SK-N-SH treated with all-trans-retinoic acid at 6 μM for 48 hours (cell line): ENCODE measurements around the gene PCGF6.

Experiments used
- SNAI2 ChIP-seq: fragments of 250-450 bp; sonication (Bioruptor Pico); IDR thresholded peaks from 2 replicates; pipeline ENCODE4 v1.5.0; 2020; ENCODE audit warnings: mild to moderate bottlenecking, moderate library complexity
- ZFP3 ChIP-seq: fragments of 250-450 bp; sonication (Bioruptor Pico); IDR thresholded peaks from 2 replicates; pipeline ENCODE4 v1.5.0; 2020; ENCODE audit warnings: mild to moderate bottlenecking, moderate library complexity
- TF ChIP-seq, protein P1 (sequence below): fragments of 250-450 bp; sonication (Bioruptor Pico); IDR thresholded peaks from 2 replicates; pipeline ENCODE4 v1.8.0; 2020; ENCODE audit warnings: mild to moderate bottlenecking, moderate library complexity, borderline replicate concordance
- TF ChIP-seq, protein P2 (sequence below): fragments of 250-450 bp; sonication (Bioruptor Pico); IDR thresholded peaks from 2 replicates; pipeline ENCODE4 v1.8.0; 2021; ENCODE audit warnings: low read depth, mild to moderate bottlenecking, moderate library complexity, borderline replicate concordance
- TF ChIP-seq, protein P3 (sequence below): fragments of 250-450 bp; sonication (Bioruptor Pico); IDR thresholded peaks from 2 replicates; pipeline ENCODE4 v1.5.1; 2020; ENCODE audit warnings: low read depth, mild to moderate bottlenecking, moderate library complexity

DNA sequence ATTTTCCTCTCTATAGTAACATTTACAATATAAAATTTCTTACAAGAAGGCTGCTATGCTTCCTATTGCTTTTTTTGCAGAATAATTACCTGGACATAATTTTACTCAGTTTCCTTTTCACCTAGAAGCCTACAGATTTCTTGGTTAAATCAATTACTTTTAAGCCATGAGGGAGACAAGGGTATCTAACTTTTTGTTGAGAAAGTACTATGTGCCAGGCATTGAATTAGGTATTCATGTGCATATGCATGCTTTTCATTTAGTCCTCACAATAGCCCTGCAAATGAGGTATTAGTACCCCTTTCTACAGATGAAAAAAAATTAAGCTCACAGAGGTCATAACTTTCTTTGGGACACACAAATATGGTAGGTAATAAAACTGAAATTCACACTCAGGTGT lies 16.4 kb downstream of the PCGF6 start:
- TF ChIP-seq ZFP3 (CRISPR knock-in tag) (no peak), SNAI2 (CRISPR knock-in tag) (no peak)
- TF ChIP-seq, protein P1, sequence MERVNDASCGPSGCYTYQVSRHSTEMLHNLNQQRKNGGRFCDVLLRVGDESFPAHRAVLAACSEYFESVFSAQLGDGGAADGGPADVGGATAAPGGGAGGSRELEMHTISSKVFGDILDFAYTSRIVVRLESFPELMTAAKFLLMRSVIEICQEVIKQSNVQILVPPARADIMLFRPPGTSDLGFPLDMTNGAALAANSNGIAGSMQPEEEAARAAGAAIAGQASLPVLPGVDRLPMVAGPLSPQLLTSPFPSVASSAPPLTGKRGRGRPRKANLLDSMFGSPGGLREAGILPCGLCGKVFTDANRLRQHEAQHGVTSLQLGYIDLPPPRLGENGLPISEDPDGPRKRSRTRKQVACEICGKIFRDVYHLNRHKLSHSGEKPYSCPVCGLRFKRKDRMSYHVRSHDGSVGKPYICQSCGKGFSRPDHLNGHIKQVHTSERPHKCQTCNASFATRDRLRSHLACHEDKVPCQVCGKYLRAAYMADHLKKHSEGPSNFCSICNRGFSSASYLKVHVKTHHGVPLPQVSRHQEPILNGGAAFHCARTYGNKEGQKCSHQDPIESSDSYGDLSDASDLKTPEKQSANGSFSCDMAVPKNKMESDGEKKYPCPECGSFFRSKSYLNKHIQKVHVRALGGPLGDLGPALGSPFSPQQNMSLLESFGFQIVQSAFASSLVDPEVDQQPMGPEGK (CRISPR knock-in tag) = no peak
- TF ChIP-seq, protein P2, sequence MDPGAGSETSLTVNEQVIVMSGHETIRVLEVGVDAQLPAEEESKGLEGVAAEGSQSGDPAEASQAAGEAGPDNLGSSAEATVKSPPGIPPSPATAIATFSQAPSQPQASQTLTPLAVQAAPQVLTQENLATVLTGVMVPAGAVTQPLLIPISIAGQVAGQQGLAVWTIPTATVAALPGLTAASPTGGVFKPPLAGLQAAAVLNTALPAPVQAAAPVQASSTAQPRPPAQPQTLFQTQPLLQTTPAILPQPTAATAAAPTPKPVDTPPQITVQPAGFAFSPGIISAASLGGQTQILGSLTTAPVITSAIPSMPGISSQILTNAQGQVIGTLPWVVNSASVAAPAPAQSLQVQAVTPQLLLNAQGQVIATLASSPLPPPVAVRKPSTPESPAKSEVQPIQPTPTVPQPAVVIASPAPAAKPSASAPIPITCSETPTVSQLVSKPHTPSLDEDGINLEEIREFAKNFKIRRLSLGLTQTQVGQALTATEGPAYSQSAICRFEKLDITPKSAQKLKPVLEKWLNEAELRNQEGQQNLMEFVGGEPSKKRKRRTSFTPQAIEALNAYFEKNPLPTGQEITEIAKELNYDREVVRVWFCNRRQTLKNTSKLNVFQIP = no peak
- TF ChIP-seq, protein P3, sequence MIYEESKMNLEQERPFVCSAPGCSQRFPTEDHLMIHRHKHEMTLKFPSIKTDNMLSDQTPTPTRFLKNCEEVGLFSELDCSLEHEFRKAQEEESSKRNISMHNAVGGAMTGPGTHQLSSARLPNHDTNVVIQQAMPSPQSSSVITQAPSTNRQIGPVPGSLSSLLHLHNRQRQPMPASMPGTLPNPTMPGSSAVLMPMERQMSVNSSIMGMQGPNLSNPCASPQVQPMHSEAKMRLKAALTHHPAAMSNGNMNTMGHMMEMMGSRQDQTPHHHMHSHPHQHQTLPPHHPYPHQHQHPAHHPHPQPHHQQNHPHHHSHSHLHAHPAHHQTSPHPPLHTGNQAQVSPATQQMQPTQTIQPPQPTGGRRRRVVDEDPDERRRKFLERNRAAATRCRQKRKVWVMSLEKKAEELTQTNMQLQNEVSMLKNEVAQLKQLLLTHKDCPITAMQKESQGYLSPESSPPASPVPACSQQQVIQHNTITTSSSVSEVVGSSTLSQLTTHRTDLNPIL (CRISPR knock-in tag) = no peak
